ENCODE measurements around the gene HCK. TPM values are rescaled to one million over a fixed set of nuclear protein-coding genes. Genes with fewer than 3 reads are reported as not detected.

The HCK gene
- total RNA-seq, 2 donors from 2014 or later, result 0.14 TPM; not detected in 1

DNA sequence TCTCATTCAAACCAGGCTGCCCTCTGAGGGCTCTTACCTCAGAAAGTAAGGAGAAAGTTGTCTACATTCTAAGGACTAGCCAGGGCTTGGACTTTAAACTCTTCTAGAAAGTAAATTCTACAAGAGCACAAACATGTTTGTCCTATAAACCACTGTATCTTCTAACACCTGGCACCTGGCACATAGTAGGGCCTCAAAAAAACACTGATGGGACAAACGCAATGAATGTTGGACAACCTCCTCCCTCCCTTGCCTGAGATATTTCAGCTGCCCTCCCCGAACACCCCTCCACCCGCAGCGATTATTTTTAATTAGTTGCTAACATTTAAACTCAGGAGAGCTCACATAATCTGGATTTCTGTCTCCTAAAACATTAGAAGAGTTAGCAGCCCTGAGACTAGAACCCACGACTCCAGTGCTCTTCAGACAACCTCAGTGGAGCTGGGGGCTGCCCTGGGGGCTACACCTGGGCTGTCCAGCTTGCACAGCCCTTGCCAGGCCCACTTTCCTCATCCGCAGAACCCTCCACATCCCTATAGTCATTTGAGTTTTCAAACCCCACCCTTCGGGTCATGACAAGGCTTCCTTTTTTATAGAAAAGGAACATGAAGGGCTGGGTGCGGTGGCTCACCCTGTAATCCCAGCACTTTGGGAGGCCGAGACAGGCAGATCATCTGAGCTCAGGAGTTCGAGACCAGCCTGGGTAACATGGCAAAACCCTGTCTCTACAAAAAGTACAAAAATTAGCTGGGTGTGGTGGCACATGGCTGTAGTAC lies 4.9 kb downstream of the HCK start:
- H3K9me3 Mint-ChIP-seq, result no peaks in the 10 kb centered on the region
- H3K27me3 Mint-ChIP-seq, result peaks cover 26 to 46% of the 10 kb centered on the region in 2 donors
- DNase-seq (ENCODE audit: low spot score) (no peak), ATAC-seq (no peak)
- H3K4me3 Mint-ChIP-seq, result no peak overlapping the region
- H3K4me1 Mint-ChIP-seq (ENCODE audit: low read depth in 2 of 2), result peaks cover 2 to 6% of the 10 kb centered on the region in 2 donors
- H3K36me3 Mint-ChIP-seq, result no peaks in the 10 kb centered on the region
- no peak overlapping the region for H3K27ac Mint-ChIP-seq

DNA sequence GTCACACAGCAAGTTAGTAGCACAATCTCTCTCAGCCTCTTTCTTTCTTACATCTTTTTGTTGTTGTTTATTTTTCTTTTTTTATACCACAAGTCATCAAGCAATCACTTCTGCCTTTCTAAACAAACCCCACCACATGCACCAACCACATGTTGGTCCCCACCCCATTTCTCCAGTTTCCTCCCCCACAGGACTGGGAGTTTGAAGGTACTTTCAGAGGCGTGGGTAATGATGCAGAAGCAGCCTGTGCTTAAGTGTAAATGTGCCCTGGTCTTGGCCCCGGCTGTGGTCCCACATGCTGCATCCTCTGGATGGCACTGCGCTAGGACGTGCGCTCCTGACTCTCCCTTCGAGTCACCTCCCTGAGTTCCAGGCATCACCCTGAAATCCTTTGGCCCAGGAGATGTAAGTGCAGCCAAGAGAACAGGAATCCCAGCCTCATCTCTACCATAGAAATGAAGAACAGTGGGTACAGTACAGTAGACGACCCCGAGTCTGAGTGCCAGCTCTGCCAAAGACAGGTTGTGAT lies 5.7 kb downstream of the HCK start:
- H3K36me3 Mint-ChIP-seq, result no peaks in the 10 kb centered on the region
- H3K27ac Mint-ChIP-seq, result no peak overlapping the region
- H3K9me3 Mint-ChIP-seq, result no peaks in the 10 kb centered on the region
- DNase-seq (ENCODE audit: low spot score), result no peak
- peaks cover 27 to 48% of the 10 kb centered on the region in 2 donors for H3K27me3 Mint-ChIP-seq
- H3K4me3 Mint-ChIP-seq, result no peak overlapping the region
- no peak for ATAC-seq
- H3K4me1 Mint-ChIP-seq (ENCODE audit: low read depth in 2 of 2), result peaks cover 0 to 3% of the 10 kb centered on the region in 2 donors

DNA sequence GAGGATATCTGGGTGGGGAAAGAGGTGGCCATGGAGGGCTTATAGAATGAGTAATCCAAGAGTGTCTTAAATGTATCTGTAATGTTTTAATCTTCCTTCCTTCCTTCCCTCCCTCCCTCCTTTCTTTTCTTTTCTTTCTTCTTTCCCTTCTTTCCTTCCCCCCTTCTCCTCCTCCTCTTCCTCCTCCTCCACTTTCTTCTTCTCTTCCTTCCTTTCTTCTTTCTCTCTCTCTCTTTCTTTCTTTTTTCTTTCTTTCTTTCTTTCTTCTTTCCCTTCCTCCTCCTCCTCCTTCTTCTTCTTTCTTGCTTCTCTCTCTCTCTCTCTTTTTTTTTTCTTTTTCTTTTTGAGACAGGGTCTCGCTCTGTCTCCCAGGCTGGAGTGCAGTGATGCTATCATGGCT lies 7.1 kb downstream of the HCK start:
- Mint-ChIP-seq H3K9me3 (no peaks in the 10 kb centered on the region), H3K27ac (no peak overlapping the region), H3K4me1 (ENCODE audit: low read depth in 2 of 2) (no peaks in the 10 kb centered on the region)

GRCh38 chr20:32062776-32063170 lies 10.7 kb downstream of the HCK start:
- no peaks in the 10 kb centered on the region for H3K36me3 Mint-ChIP-seq
- no peaks in the 10 kb centered on the region for H3K4me1 Mint-ChIP-seq (ENCODE audit: low read depth in 2 of 2)
- no peak for DNase-seq (ENCODE audit: low spot score)
- peaks cover 29 to 48% of the 10 kb centered on the region in 2 donors for H3K27me3 Mint-ChIP-seq
- H3K27ac Mint-ChIP-seq, result no peak overlapping the region
- no peak overlapping the region for H3K4me3 Mint-ChIP-seq
- peak in 1 of 2 donors; percentile 23 for ATAC-seq
- H3K9me3 Mint-ChIP-seq, result no peaks in the 10 kb centered on the region

More for the DNA sequence above, 7.1 kb downstream of the HCK start:
- H3K27me3 Mint-ChIP-seq, result peaks cover 22 to 36% of the 10 kb centered on the region in 2 donors
- no peak for DNase-seq (ENCODE audit: low spot score)
- no peak overlapping the region for H3K4me3 Mint-ChIP-seq
- H3K36me3 Mint-ChIP-seq, result no peaks in the 10 kb centered on the region
- ATAC-seq, result no peak

DNA sequence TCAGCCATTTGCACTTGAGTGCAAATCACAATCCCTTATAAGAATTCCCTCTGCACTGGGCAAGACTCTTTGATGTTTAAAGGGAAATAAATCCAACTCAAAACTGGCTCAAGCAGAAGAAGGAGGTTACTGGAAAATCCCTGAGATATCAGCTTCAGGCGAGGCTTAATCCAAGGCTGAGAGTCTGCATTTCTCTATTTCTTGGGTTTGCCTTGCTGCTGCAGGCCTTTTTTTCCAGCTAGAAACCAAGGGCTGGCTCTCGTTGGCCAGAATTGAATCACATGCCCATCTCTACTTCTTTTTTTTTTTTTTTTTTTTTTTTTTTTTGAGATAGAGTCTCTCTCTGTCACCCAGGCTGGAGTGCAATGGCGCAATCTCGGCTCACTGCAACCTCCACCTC lies 11.7 kb downstream of the HCK start:
- no peak overlapping the region for H3K27ac Mint-ChIP-seq
- H3K27me3 Mint-ChIP-seq, result peaks cover 28 to 46% of the 10 kb centered on the region in 2 donors

DNA sequence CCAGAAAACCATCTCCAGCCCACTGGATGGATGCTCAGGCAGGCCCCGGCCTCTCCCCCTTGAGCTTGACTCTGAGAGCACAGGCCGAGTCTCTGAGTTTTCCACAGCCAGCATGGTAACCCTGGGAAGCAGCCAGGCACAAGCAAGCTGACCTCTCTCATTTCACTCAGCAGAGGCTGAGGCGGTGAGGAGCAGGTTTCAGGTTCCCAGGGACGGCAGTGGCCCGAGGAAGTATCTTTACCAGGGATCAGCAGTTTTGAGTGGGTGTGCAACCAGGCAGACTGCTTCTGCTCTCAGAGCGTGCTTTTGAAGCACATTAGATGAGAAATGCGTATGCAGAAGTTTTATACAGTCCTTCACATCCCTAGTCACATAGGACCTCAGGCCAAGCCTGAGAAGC lies 12.6 kb downstream of the HCK start:
- H3K4me1 Mint-ChIP-seq (ENCODE audit: low read depth in 2 of 2), result no peaks in the 10 kb centered on the region
- ATAC-seq, result no peak
- H3K27ac Mint-ChIP-seq, result no peak overlapping the region
- no peak overlapping the region for H3K4me3 Mint-ChIP-seq
- DNase-seq (ENCODE audit: low spot score), result no peak
- H3K27me3 Mint-ChIP-seq, result peaks cover 24 to 36% of the 10 kb centered on the region in 2 donors
- H3K9me3 Mint-ChIP-seq, result no peaks in the 10 kb centered on the region
- H3K36me3 Mint-ChIP-seq, result no peaks in the 10 kb centered on the region

More for the DNA sequence above, 11.7 kb downstream of the HCK start:
- no peaks in the 10 kb centered on the region for H3K36me3 Mint-ChIP-seq
- no peaks in the 10 kb centered on the region for H3K4me1 Mint-ChIP-seq (ENCODE audit: low read depth in 2 of 2)
- no peak for ATAC-seq
- DNase-seq (ENCODE audit: low spot score), result no peak
- no peaks in the 10 kb centered on the region for H3K9me3 Mint-ChIP-seq
- H3K4me3 Mint-ChIP-seq, result no peak overlapping the region

- ATAC-seq (no peak), DNase-seq (ENCODE audit: low spot score) (no peak)
- peaks cover 0 to 3% of the 10 kb centered on the region in 2 donors for H3K4me1 Mint-ChIP-seq (ENCODE audit: low read depth in 2 of 2)
- H3K4me3 Mint-ChIP-seq, result no peak overlapping the region
- no peak overlapping the region for H3K27ac Mint-ChIP-seq
- no peaks in the 10 kb centered on the region for H3K36me3 Mint-ChIP-seq
- H3K27me3 Mint-ChIP-seq, result peaks cover 15 to 25% of the 10 kb centered on the region in 2 donors
- H3K9me3 Mint-ChIP-seq, result no peaks in the 10 kb centered on the region
Observed at GRCh38 chr20:32067234-32067821, 15.3 kb downstream of the HCK start.

DNA sequence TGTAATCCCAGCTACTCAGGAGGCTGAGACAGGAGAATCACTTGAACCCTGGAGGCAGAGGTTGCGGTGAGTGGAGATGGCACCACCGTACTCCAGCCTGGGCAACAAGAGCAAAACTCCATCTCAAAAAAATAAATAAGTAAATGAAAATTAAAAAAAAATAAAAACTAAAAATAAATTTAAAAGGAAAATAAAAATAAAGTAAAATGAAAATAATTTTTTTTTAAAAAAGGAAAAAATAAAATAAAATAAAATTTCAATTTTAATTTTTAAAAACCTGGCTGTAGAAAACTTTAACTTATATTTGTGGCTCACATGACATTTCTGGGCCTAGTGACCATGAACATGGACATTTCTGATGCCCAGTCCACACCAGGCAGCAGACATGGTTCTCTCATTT lies 16.1 kb downstream of the HCK start:
- H3K27ac Mint-ChIP-seq, result no peak overlapping the region
- H3K4me1 Mint-ChIP-seq (ENCODE audit: low read depth in 2 of 2), result peaks cover 0 to 3% of the 10 kb centered on the region in 2 donors
- no peaks in the 10 kb centered on the region for H3K36me3 Mint-ChIP-seq
- H3K4me3 Mint-ChIP-seq, result no peak overlapping the region
- ATAC-seq, result no peak
- peaks cover 14 to 22% of the 10 kb centered on the region in 2 donors for H3K27me3 Mint-ChIP-seq
- H3K9me3 Mint-ChIP-seq, result no peaks in the 10 kb centered on the region
- DNase-seq (ENCODE audit: low spot score), result no peak

DNA sequence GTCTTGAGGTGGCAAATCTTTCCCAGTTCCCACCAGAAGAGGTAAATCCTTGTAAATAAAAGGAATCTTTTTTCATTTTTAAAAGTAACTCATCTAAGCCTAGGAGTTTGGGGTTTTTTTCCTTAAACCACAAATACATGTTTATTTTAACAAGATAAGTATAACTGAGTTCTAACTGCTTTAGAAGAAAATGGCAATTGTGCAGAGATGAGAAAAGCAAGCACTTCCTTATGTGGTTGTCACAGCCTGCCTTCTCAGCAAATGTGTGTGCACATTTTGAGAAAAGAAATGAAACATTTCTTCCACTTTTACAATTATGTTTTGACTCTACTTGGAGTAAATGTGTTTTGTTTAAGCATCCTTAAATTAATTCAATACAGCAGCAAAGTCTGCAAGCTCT lies 17.7 kb downstream of the HCK start:
- Mint-ChIP-seq H3K36me3 (no peaks in the 10 kb centered on the region), H3K27me3 (peaks cover 14 to 22% of the 10 kb centered on the region in 2 donors), H3K4me1 (ENCODE audit: low read depth in 2 of 2) (peaks cover 0 to 3% of the 10 kb centered on the region in 2 donors), H3K9me3 (no peaks in the 10 kb centered on the region), H3K27ac (no peak overlapping the region), H3K4me3 (no peak overlapping the region)
- ATAC-seq (no peak), DNase-seq (ENCODE audit: low spot score) (no peak)

GRCh38 chr20:32070282-32070681 lies 18.2 kb downstream of the HCK start:
- H3K36me3 Mint-ChIP-seq, result no peaks in the 10 kb centered on the region
- H3K4me3 Mint-ChIP-seq, result no peak overlapping the region
- H3K9me3 Mint-ChIP-seq, result no peaks in the 10 kb centered on the region
- DNase-seq (ENCODE audit: low spot score) (no peak), ATAC-seq (no peak)
- H3K4me1 Mint-ChIP-seq (ENCODE audit: low read depth in 2 of 2), result peaks cover 0 to 3% of the 10 kb centered on the region in 2 donors
- no peak overlapping the region for H3K27ac Mint-ChIP-seq
- peaks cover 14 to 22% of the 10 kb centered on the region in 2 donors for H3K27me3 Mint-ChIP-seq

- ATAC-seq, result no peak
- no peak for DNase-seq (ENCODE audit: low spot score)
- no peaks in the 10 kb centered on the region for H3K9me3 Mint-ChIP-seq
- H3K36me3 Mint-ChIP-seq, result no peaks in the 10 kb centered on the region
- H3K27ac Mint-ChIP-seq, result no peak overlapping the region
- H3K4me3 Mint-ChIP-seq, result no peak overlapping the region
- H3K4me1 Mint-ChIP-seq (ENCODE audit: low read depth in 2 of 2), result peaks cover 0 to 3% of the 10 kb centered on the region in 2 donors
- peaks cover 14 to 22% of the 10 kb centered on the region in 2 donors for H3K27me3 Mint-ChIP-seq
Observed at GRCh38 chr20:32070690-32071213, 18.7 kb downstream of the HCK start.

DNA sequence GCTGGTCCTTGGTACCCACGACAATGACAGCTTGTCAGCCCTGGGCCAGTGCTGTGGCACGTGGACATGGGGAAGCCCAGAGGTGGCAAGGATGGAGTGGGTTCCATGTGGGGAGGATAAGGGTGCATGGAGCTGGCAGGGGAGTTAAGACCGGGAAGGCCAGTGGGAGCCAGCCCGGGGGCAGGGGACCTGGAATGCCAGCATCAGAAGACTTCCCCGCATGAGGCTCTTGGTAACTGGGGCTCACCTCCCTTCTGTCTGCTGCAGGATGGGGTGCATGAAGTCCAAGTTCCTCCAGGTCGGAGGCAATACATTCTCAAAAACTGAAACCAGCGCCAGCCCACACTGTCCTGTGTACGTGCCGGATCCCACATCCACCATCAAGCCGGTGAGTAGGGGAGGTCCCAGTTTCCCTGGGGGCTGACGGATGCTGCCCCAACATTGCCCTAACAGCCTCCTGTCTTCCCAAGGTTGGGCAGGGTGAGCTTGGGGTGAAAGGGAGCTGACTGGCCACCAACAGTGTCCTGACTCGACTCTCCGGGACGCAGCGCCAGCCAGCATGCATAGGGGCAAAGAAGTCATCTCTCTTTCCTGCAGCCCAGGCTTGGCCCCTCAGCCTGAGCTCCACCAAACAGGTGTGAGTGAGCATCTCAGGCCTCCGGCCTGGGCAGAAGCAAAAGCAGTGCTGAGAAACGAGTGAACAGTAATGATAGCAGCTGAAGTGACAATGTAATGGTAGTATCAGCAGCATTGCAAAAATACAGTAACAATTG lies 19.5 kb downstream of the HCK start:
- Mint-ChIP-seq H3K9me3 (no peaks in the 10 kb centered on the region), H3K4me1 (ENCODE audit: low read depth in 2 of 2) (peaks cover 0 to 3% of the 10 kb centered on the region in 2 donors), H3K27me3 (peaks cover 16 to 20% of the 10 kb centered on the region in 2 donors), H3K4me3 (no peak overlapping the region), H3K27ac (no peak overlapping the region), H3K36me3 (no peaks in the 10 kb centered on the region)
- DNase-seq (ENCODE audit: low spot score) (no peak), ATAC-seq (no peak)

GRCh38 chr20:32072168-32072750 lies 20.2 kb downstream of the HCK start:
- H3K4me3 Mint-ChIP-seq, result no peak overlapping the region
- H3K27me3 Mint-ChIP-seq, result peaks cover 10 to 16% of the 10 kb centered on the region in 2 donors
- DNase-seq (ENCODE audit: low spot score), result no peak
- no peak for ATAC-seq
- H3K36me3 Mint-ChIP-seq, result no peaks in the 10 kb centered on the region
- no peaks in the 10 kb centered on the region for H3K9me3 Mint-ChIP-seq
- no peak overlapping the region for H3K27ac Mint-ChIP-seq
- H3K4me1 Mint-ChIP-seq (ENCODE audit: low read depth in 2 of 2), result peaks cover 0 to 3% of the 10 kb centered on the region in 2 donors

Measured in natural killer cell treated with Interleukin-12 subunit alpha and Interleukin-12 subunit beta and Interleukin-15 and Interleukin-18, amount 100 ng/mL, for 72 hours (primary cell).